Jurkat, Clone E6-1 (cell line): Measurements from ENCODE around the gene PAPPA2. TPM values are rescaled to one million over a fixed set of nuclear protein-coding genes. Genes with fewer than 3 reads are reported as not detected.
"Not testable (repeated sequence)": the region's sequence is repeated elsewhere in the genome, so short reads cannot be mapped to it uniquely, and the experiment has no call there.

Experiments
- DNase-seq: peaks from one replicate; pipeline ENCODE4 v3.0.0-alpha.2; 2011; ENCODE audit warnings: low read depth, low spot score
- H3K4me3 ChIP-seq: 2 replicates; pipeline ENCODE4 v1.5.1; 2011; ENCODE audit warnings: mild to moderate bottlenecking, low read length, control low read depth, moderate library complexity
- polyA plus RNA-seq: library from polyadenylated mRNA; unstranded; fragments of >200 nt; gene quantifications from one replicate; pipeline ENCODE4 v1.2.1, GENCODE V29; 2012; ENCODE audit warnings: missing spikeins; ENCODE audit not compliant: insufficient read length, insufficient read depth

Gene PAPPA2, protein sequence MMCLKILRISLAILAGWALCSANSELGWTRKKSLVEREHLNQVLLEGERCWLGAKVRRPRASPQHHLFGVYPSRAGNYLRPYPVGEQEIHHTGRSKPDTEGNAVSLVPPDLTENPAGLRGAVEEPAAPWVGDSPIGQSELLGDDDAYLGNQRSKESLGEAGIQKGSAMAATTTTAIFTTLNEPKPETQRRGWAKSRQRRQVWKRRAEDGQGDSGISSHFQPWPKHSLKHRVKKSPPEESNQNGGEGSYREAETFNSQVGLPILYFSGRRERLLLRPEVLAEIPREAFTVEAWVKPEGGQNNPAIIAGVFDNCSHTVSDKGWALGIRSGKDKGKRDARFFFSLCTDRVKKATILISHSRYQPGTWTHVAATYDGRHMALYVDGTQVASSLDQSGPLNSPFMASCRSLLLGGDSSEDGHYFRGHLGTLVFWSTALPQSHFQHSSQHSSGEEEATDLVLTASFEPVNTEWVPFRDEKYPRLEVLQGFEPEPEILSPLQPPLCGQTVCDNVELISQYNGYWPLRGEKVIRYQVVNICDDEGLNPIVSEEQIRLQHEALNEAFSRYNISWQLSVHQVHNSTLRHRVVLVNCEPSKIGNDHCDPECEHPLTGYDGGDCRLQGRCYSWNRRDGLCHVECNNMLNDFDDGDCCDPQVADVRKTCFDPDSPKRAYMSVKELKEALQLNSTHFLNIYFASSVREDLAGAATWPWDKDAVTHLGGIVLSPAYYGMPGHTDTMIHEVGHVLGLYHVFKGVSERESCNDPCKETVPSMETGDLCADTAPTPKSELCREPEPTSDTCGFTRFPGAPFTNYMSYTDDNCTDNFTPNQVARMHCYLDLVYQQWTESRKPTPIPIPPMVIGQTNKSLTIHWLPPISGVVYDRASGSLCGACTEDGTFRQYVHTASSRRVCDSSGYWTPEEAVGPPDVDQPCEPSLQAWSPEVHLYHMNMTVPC (N-terminal part only)
- polyA plus RNA-seq, result not detected

DNA sequence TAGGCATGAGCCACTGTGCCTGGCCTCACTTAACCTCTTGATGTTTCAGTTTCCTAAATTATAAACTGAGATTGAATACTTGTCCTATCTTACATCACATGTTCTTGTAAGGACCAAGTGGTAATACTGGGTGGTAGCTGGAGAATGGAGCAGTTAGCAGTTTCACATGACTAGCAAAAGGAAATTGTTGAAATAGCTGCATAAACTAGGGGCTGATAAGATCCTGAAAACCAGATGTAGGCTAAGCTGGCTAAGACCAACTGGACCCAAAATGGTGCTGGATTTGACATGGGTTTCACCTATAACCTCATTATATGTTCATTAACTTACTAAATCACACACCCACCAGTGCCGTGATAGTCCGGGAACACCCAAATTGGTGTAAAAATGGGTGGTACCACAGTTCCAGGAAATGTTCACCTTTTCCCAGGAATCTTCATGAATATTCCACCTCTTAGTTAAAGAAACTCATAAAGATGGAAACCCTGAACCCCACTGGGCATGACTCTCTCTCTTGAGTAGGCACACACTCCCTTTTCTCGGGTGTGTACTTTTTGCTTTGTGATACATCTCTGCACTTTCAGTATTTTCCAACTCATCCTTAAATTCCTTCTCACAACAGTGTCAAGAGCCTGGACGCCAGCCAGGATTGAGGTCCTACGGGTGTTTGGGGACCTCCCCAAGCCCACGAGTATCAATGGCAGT is at the start of gene PAPPA2:
Gene PAPPA2, plus strand, starts transcription at position 502 of the 705 bp plus-strand sequence. CDS start 93,148 bp downstream, outside the sequence.
- DNase-seq, result no peak
- H3K4me3 ChIP-seq, result no peak within 1 kb of the TSS

GRCh38 chr1:176416777-176417176 is 46.2 kb upstream of the PAPPA2 start:
- H3K4me3 ChIP-seq, result no peak overlapping the region
- no peak for DNase-seq

DNA sequence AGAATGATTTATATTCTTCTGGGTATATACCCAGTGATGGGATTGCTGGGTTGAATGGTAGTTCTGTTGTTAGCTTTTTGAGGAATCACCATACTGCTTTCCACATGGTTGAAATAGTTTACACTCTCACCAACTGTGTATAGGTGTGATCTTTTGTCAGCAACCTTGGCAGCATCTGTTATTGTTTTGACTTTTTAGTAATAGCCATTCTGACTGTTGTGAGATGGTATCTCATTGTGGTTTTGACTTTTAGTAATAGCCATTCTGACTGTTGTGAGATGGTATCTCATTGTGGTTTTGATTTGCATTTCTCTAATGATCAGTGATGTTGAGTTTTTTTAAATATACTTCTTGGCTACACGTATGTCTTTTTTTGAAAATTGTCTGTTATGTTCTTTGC is 43.4 kb upstream of the PAPPA2 start:
- not testable (repeated sequence) for H3K4me3 ChIP-seq, DNase-seq

GRCh38 chr1:176434234-176434633 is 28.7 kb upstream of the PAPPA2 start:
- H3K4me3 ChIP-seq, result no peak overlapping the region
- no peak for DNase-seq

GRCh38 chr1:176436251-176436650 is 26.7 kb upstream of the PAPPA2 start:
- H3K4me3 ChIP-seq, result no peak overlapping the region
- no peak for DNase-seq

GRCh38 chr1:176440176-176440575 is 22.8 kb upstream of the PAPPA2 start:
- no peak overlapping the region for H3K4me3 ChIP-seq
- DNase-seq, result no peak

- H3K4me3 ChIP-seq, result no peak overlapping the region
- DNase-seq, result no peak
Measured at GRCh38 chr1:176444286-176444685, 18.7 kb upstream of the PAPPA2 start.

DNA sequence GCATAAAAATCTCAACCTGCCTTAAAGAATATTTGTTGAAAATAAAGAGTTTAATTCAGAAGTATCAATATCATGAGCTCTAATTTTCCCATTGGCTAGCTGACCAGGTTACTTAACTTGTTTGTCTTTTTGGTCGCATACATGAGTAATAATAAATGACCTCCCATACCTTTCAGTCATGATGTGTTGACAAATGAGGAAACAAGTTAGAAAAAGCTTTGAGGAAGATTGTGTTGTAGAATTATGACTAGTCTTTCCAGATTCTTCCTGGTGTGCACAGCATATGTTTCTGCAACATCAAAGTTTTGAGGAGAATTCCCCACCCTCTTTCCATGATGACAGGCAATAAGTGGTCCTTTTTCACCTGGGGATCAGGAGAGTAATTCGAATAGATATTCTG is 17.6 kb upstream of the PAPPA2 start:
- no peak for DNase-seq
- H3K4me3 ChIP-seq, result no peak overlapping the region

DNA sequence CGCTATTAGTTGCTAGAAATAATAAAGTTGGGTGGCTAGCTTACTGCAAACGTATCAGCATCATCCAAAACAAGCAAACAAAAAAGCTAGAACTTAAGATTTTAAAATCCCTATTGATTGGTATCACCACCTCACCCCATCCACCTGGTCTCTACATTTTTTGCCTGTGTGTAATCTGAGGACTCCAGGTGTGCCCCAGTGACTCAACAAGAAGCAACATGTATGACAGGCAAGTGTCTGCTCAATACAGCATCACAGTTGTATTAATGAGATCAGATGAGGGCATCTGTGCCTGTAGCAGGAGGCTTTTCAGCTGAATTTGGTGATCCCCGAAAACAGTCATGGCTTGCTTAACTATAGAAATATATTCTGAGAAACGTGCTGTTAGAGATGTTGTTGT is 14.6 kb upstream of the PAPPA2 start:
- H3K4me3 ChIP-seq, result no peak overlapping the region
- no peak for DNase-seq

DNA sequence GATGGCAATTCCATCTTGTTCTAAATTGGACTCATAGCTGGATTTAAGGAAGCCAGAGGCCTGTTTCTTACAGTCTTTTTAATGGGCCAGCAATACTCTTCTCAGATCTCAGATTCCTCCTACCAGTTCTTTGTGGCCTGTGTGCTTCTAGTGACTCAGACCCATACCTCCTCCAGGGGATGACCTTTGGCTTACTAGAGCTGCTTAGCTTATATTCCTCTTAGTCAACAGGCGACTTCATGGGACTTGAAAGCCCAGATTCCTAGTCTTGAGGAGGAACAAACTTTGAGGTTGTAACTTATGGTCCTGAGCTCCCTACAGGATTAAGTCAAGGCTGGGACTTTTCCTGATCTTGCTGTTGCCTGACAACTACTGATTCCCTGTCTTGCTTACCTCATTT is 12.4 kb upstream of the PAPPA2 start:
- no peak overlapping the region for H3K4me3 ChIP-seq
- no peak for DNase-seq

DNA sequence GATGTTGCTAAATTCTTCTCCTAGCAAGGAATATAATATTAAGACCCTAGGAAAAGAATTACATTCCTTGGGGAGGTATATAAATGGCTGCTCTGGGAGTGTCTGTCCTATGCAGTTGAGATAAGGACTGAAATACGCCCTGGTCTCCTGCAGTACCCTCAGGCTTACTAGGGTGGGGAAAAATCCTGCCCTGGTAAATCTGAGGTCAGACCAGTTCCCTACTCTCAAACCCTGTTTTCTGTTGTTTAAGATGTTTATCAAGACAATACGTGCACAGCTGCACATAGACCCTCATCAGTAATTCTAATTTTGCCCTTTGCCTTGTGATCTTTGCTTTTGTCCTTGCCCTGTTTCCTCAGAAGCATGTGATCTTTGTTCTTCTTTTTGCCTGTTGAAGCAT is 11.2 kb upstream of the PAPPA2 start:
- not testable (repeated sequence) for H3K4me3 ChIP-seq, DNase-seq

DNA sequence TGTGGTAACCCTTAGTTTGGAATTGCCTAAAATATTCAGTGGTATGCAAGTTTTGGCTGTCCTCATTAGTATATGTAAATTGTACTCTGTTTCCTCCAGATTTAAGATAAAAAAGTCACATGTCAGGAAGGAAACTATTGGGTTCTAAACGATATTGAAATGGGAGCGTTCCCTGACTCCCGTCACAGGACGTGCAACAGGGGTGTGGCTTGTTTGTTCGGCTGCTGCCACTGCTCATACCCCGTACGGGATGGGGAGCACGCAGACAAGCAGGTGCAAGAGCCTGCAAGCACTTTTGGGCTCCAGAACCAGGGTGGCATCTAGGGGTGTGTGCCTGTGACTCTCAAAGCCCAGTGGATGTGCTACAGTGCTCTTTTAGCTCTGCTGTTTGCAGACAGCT is 6.2 kb upstream of the PAPPA2 start:
- no peak for DNase-seq
- no peak overlapping the region for H3K4me3 ChIP-seq

GRCh38 chr1:176460544-176461336 is 2.2 kb upstream of the PAPPA2 start:
- DNase-seq, result no peak
- no peak overlapping the region for H3K4me3 ChIP-seq

DNA sequence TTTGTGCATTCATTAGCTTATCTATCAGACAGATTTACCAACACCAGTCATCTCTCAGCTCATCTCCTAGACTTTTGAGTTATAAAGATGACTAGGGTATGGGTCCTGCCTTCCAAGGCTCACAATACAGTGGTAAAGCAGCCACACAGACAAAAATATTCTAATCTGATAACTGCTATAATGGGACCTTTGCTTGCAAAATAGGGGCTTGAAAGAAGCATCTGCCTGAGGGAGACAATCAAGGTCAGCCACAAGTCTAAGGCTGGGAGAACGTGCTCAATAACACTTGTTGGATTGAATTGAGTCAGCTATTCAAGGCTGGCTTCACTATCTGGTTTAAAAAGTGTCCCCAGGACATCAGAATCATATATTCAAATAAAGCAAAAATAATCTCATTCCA is 1.4 kb upstream of the PAPPA2 start:
- DNase-seq, result no peak
- no peak overlapping the region for H3K4me3 ChIP-seq

DNA sequence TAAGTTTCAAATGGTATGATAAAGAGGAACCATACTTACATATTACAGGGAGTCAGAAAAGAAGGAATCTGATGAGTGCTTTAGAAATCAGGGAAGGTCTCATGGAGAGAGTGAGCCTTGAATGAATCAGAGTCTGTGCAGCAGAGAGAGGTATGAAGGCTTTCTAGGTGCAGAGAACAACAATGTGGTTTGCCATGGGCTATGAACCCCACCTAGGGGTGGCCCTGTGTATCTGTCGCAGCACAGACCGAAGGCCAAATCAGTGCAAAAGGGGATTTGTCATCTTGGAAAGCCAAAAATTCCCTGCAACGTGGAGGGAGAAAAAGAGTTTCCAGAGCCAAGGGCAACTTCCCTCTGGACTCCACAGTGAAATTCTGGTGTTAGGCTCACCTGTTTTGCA is 3.5 kb downstream of the PAPPA2 start:
- H3K4me3 ChIP-seq, result no peak overlapping the region
- DNase-seq, result peak; percentile 2

DNA sequence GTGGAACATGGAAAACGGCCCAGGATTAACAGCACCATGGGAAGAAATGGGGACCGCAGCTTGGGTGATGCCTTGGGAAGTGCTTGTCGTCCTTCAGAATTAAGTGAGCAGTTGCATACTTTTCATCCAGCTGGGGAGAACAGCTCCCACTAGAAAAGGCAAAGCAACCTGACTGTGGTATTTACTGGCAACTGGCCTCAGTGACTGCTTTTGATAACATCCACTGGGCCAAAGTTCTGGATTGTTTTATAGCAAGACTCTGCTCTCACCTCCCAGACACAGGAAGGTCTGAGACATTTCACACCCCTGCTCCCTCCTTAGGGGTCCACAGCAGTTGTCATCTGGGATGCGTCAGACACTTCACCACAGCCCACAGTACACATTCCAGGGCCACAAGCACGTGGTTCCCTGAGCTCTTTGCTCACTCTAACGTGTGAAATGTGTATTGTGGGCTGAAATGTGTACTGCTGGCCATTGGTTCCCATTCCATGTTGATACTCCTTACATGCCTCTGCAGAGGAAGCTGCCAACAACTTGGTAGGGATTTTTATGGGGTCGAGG is 6.6 kb downstream of the PAPPA2 start:
- H3K4me3 ChIP-seq, result no peak overlapping the region
- no peak for DNase-seq

DNA sequence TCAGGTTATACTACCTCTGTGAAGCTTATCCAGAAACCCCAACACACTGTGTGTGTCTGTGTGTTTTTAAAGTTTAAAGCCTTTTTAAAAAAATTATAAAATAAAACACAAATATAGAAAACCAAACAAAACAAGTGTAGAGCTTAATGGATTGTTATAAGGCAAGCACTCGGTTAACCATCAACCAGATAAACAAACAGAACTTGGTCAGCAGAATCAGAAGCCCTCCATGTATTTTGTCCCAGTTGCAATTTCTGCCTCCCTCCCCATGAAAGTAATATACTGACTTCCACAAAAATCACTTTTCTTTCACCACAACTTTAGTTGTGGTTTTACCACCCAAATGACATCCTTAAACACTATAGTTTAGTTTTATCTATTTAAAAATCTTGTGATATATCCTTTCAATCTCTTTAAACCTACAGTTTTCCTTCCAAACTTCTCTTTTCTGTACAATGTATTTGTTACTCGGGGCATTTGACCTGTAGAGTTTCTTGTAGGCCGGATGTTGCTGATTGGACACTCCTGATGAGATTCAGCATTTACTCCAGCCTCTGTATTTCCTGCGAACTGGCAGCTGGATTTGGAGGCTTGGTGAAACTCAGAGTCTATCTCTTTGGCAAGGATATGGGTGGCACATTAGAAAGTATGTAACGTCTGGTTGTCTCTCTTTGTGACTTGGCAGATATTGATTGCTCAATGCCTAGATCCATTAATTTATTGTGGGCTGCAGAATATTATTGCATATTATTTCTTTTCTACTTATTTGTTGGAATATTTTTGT is 8.6 kb downstream of the PAPPA2 start:
- no peak overlapping the region for H3K4me3 ChIP-seq
- no peak for DNase-seq

- H3K4me3 ChIP-seq, result no peak overlapping the region
- DNase-seq, result no peak
Measured at GRCh38 chr1:176479971-176480370, 17.0 kb downstream of the PAPPA2 start.
